ENCODE results near the gene GPR153.

The GPR153 gene

GRCh38 chr1:6245869-6246496 lies 14.9 kb downstream of the GPR153 start:
- Histone ChIP-seq H3K27me3 (ENCODE audit: low read depth) (peaks cover 33% of the 10 kb centered on the region), H3K4me3 (peak overlapping the region; percentile 29), H3K4me1 (peaks cover 10% of the 10 kb centered on the region), H3K36me3 (replicated peaks) (no peaks in the 10 kb centered on the region), H3K9me3 (no peaks in the 10 kb centered on the region)
- peak in 1 of 2 experiments; percentile 84 for DNase-seq (ENCODE audit: low spot score in 2 of 2)
- in situ Hi-C loops (cut with MboI; ENCODE audit: low sequenced_read_pairs), result no loop called here

GRCh38 chr1:6245086-6245868 lies 15.6 kb downstream of the GPR153 start:
- in situ Hi-C loops (cut with MboI; ENCODE audit: low sequenced_read_pairs), result no loop called here
- H3K4me3 ChIP-seq, result peak overlapping the region; percentile 29
- peaks cover 32% of the 10 kb centered on the region for H3K27me3 ChIP-seq (ENCODE audit: low read depth)
- H3K4me1 ChIP-seq, result peaks cover 18% of the 10 kb centered on the region
- DNase-seq (ENCODE audit: low spot score in 2 of 2), result peak; percentile 70 to 90
- H3K36me3 ChIP-seq (replicated peaks), result no peaks in the 10 kb centered on the region
- H3K9me3 ChIP-seq, result no peaks in the 10 kb centered on the region

- Histone ChIP-seq H3K4me3 (no peak overlapping the region), H3K36me3 (replicated peaks) (no peaks in the 10 kb centered on the region), H3K27me3 (ENCODE audit: low read depth) (peaks cover 26% of the 10 kb centered on the region), H3K4me1 (peaks cover 25% of the 10 kb centered on the region), H3K9me3 (no peaks in the 10 kb centered on the region)
- no peak for DNase-seq (ENCODE audit: low spot score in 2 of 2)
- in situ Hi-C loops (cut with MboI; ENCODE audit: low sequenced_read_pairs), result no loop called here
Measured at GRCh38 chr1:6244401-6245049, 16.4 kb downstream of the GPR153 start.

- H3K4me3 ChIP-seq, result no peak within 1 kb of the TSS; the same call in 1 of the 2 replicates
- DNase-seq (ENCODE audit: low spot score in 2 of 2), result no peak
- H3K4me1 ChIP-seq, result peaks cover 30% of the 10 kb centered on the region
- H3K36me3 ChIP-seq (replicated peaks), result no peaks in the 10 kb centered on the region
- no peaks in the 10 kb centered on the region for H3K9me3 ChIP-seq
- peaks cover 26% of the 10 kb centered on the region for H3K27me3 ChIP-seq (ENCODE audit: low read depth)
- in situ Hi-C loops (cut with MboI; ENCODE audit: low sequenced_read_pairs), result no loop called here
Measured at GRCh38 chr1:6243993-6244392, 16.9 kb downstream of the GPR153 start, which contains the start of gene HES3. Gene HES3, plus strand, starts transcription at chr1:6244179. Its CDS starts 187 bp downstream, at chr1:6244366.

- Histone ChIP-seq H3K4me1 (peaks cover 38% of the 10 kb centered on the region), H3K4me3 (no peak overlapping the region), H3K9me3 (no peaks in the 10 kb centered on the region), H3K36me3 (replicated peaks) (no peaks in the 10 kb centered on the region), H3K27me3 (ENCODE audit: low read depth) (peaks cover 26% of the 10 kb centered on the region)
- in situ Hi-C loops (cut with MboI; ENCODE audit: low sequenced_read_pairs), result no loop called here
- no peak for DNase-seq (ENCODE audit: low spot score in 2 of 2)
Measured at GRCh38 chr1:6243053-6243834, 17.7 kb downstream of the GPR153 start.

- peaks cover 38% of the 10 kb centered on the region for H3K4me1 ChIP-seq
- H3K27me3 ChIP-seq (ENCODE audit: low read depth), result peaks cover 26% of the 10 kb centered on the region
- in situ Hi-C loops (cut with MboI; ENCODE audit: low sequenced_read_pairs), result no loop called here
- H3K36me3 ChIP-seq (replicated peaks), result no peaks in the 10 kb centered on the region
- H3K4me3 ChIP-seq, result no peak overlapping the region
- DNase-seq (ENCODE audit: low spot score in 2 of 2), result peak in 1 of 2 experiments; percentile 72
- H3K9me3 ChIP-seq, result no peaks in the 10 kb centered on the region
Measured at GRCh38 chr1:6241887-6242740, 18.8 kb downstream of the GPR153 start.

GRCh38 chr1:6241107-6241886 lies 19.6 kb downstream of the GPR153 start:
- no peak for DNase-seq (ENCODE audit: low spot score in 2 of 2)
- Histone ChIP-seq H3K4me1 (peaks cover 39% of the 10 kb centered on the region), H3K27me3 (ENCODE audit: low read depth) (peaks cover 22% of the 10 kb centered on the region), H3K4me3 (no peak overlapping the region), H3K9me3 (peaks cover under 1% of the 10 kb centered on the region; the same call in 1 of the 2 replicates), H3K36me3 (replicated peaks) (no peaks in the 10 kb centered on the region)
- in situ Hi-C loops (cut with MboI; ENCODE audit: low sequenced_read_pairs), result no loop called here

- peak; percentile 70 to 77 for DNase-seq (ENCODE audit: low spot score in 2 of 2)
- no peaks in the 10 kb centered on the region for H3K36me3 ChIP-seq (replicated peaks)
- peaks cover 22% of the 10 kb centered on the region for H3K27me3 ChIP-seq (ENCODE audit: low read depth)
- H3K4me1 ChIP-seq, result peaks cover 42% of the 10 kb centered on the region
- H3K4me3 ChIP-seq, result no peak overlapping the region
- in situ Hi-C loops (cut with MboI; ENCODE audit: low sequenced_read_pairs), result no loop called here
- peaks cover 2% of the 10 kb centered on the region; the same call in 1 of the 2 replicates for H3K9me3 ChIP-seq
Measured at GRCh38 chr1:6239950-6240768, 20.7 kb downstream of the GPR153 start.

- H3K9me3 ChIP-seq, result peaks cover 2% of the 10 kb centered on the region; the same call in 1 of the 2 replicates
- DNase-seq (ENCODE audit: low spot score in 2 of 2), result peak; percentile 84 to 91
- H3K4me3 ChIP-seq, result no peak overlapping the region
- in situ Hi-C loops (cut with MboI; ENCODE audit: low sequenced_read_pairs), result no loop called here
- H3K27me3 ChIP-seq (ENCODE audit: low read depth), result peaks cover 17% of the 10 kb centered on the region
- peaks cover 43% of the 10 kb centered on the region for H3K4me1 ChIP-seq
- peaks cover 1% of the 10 kb centered on the region for H3K36me3 ChIP-seq (replicated peaks)
Measured at GRCh38 chr1:6239213-6239752, 21.6 kb downstream of the GPR153 start.

GRCh38 chr1:6237093-6237492 lies 23.8 kb downstream of the GPR153 start:
- no peak for DNase-seq (ENCODE audit: low spot score in 2 of 2)
- Histone ChIP-seq H3K9me3 (peaks cover 2% of the 10 kb centered on the region; the same call in 1 of the 2 replicates), H3K36me3 (replicated peaks) (peaks cover 23% of the 10 kb centered on the region), H3K27me3 (ENCODE audit: low read depth) (peaks cover 3% of the 10 kb centered on the region), H3K4me1 (peaks cover 47% of the 10 kb centered on the region), H3K4me3 (no peak overlapping the region)
- in situ Hi-C loops (cut with MboI; ENCODE audit: low sequenced_read_pairs), result no loop called here

GRCh38 chr1:6235296-6235677 lies 25.6 kb downstream of the GPR153 start:
- H3K4me1 ChIP-seq, result peaks cover 31% of the 10 kb centered on the region
- peaks cover 38% of the 10 kb centered on the region for H3K36me3 ChIP-seq (replicated peaks)
- H3K27me3 ChIP-seq (ENCODE audit: low read depth), result no peaks in the 10 kb centered on the region
- DNase-seq (ENCODE audit: low spot score in 2 of 2), result no peak
- in situ Hi-C loops (cut with MboI; ENCODE audit: low sequenced_read_pairs), result no loop called here
- H3K4me3 ChIP-seq, result peak overlapping the region; percentile 73
- H3K9me3 ChIP-seq, result peaks cover 2% of the 10 kb centered on the region; the same call in 1 of the 2 replicates

All from HAP-1 (cell line).